GM19395 (cell line): ENCODE results near the gene MKLN1.
"Not testable (repeated sequence)": the region's sequence is repeated elsewhere in the genome, so short reads cannot be mapped to it uniquely, and the experiment has no call there.

ENCODE experiments used
- ATAC-seq: cut with Tn5 transposase; IDR thresholded peaks from one replicate; pipeline ENCODE4 v1.9.1; 2021; ENCODE audit warnings: mild to moderate bottlenecking, moderate library complexity; ENCODE audit not compliant: unreplicated experiment

The MKLN1 gene

GRCh38 chr7:131388126-131388525, 60.5 kb downstream of the MKLN1 start:
- no peak for ATAC-seq

- ATAC-seq = no peak
These were observed 62.6 kb downstream of the MKLN1 start for GRCh38 chr7:131390275-131390674.

DNA sequence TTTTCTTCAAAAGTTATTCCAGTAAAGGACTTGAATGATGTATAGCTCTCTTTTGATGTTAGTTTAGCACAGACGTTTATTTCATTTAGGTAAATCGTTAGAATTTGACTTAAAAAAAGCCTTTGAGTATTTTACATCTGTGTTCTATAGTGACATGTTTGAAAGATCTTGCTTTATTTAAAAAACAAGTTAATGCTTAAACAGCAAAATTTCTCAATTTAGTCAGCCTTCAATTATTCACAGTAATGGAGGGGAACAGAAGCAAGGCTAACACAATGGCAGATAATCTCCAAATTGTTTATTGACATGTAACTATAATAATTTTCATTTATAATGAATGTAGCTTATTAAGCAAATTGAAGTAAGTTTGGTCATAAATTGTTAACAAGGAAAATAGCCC, 63.5 kb downstream of the MKLN1 start:
- ATAC-seq = no peak

- ATAC-seq = no peak
These were observed 73.1 kb downstream of the MKLN1 start for GRCh38 chr7:131400681-131401176.

- no peak for ATAC-seq
These were observed 73.5 kb downstream of the MKLN1 start for GRCh38 chr7:131401194-131401593.

DNA sequence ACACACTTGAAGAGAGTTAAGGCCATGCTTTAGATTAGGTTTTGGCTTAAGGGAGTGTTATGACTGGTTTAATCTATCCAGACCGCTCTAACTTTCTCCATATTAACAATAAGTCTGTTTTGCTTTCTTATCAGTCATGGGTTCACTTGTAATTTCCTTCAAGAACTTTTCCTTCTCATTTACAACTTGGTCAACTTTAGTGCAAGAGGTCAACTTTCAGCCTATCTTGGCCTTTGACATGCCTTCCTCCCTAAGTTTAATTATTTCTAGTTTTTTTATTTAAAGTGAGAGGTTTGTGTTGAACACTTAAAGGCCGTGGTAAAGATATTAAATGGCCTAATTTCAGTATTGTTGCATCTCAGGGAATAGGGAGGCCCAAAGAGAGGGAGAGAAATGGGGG, 75.6 kb downstream of the MKLN1 start:
- no peak for ATAC-seq

DNA sequence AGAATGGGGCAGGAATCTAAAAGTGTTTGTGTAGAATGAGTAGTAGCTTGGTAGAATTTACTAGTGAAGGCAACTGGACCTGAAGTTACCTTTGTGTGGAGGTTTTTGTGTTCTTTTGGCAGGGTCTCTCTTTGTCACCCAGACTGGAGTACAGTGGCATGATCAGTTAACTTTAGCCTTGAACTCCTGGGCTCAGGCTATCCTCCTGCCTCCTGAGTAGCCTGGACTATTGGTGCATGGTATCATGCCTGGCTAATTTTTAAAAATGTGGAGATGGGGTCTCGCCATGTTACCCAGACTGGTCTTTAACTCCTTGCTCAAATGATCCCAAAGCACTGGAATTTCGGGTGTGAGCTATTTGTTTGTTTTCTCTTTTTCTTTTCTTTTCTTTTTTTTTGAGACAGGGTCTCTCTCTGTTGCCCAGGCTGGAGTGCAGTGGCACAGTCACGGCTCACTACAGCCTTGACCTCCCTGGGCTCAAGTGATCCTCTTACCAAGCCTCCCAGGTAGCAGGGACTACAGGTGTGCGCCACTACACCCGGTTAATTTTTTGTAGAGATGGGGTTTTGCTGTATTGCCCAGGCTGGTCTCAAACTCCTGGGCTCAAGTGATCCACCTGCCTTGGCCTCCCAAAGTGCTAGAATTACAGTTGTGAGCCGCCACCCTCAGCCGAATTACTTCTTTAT, 76.7 kb downstream of the MKLN1 start:
- no peak for ATAC-seq

GRCh38 chr7:131409129-131409766, 81.6 kb downstream of the MKLN1 start:
- no peak for ATAC-seq

DNA sequence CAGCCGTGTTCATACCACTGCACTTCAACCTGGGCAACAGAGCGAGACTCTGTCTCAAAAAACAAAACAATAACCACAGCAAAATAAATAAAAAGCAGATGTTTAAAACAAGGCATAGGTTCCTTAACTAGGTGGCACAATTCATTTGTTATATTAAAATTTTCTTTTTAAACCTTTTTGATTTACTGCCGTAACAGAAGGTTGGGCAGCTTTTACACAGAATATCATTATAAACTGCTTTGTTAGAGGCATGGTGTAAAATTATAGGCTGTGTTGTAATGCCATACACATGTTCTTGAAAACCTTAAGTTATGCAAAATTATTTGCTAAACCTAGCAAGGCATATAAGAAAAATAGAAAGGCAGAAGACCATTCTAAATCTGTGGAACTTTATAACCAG, 84.4 kb downstream of the MKLN1 start:
- ATAC-seq = no peak

DNA sequence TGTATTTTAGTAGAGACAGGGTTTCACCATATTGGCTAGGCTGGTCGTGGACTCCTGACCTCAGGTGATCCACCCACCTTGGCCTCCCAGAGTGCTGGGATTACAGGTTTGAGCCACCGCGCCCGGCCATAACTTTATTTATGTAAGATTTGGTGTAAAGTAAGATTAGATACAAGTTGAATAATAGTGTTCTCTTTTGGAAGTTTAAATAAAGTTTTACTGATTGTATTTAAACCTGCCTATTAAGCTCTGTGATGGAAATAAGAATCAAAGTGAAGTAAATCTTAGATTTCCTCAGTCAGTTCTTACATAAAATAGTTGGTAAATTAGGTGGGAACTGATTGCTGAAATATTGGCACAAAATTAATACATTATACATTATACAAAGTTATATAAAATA, 86.0 kb downstream of the MKLN1 start:
- ATAC-seq = no peak

GRCh38 chr7:131424219-131424822, 96.6 kb downstream of the MKLN1 start:
- ATAC-seq = no peak

GRCh38 chr7:131425992-131426391, 98.3 kb downstream of the MKLN1 start:
- ATAC-seq = no peak

DNA sequence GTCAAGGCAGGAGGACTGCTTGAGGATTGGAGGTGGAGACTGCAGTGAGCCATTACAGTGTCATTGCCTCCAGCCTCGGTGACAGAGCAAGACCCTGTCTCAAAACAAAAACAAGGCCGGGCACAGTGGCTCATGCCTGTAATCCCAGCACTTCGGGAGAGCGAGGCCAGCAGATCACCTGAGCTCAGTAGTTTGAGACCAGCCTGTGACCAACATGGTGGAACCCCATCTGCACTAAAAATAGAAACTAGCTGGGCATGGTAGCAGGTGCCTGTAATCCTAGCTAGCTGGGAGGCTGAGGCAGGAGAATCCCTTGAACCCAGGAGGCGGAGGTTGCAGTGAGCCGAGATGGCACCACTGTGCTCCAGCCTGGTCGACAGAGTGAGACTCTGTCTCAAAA, 103.2 kb downstream of the MKLN1 start:
- ATAC-seq = not testable (repeated sequence)

DNA sequence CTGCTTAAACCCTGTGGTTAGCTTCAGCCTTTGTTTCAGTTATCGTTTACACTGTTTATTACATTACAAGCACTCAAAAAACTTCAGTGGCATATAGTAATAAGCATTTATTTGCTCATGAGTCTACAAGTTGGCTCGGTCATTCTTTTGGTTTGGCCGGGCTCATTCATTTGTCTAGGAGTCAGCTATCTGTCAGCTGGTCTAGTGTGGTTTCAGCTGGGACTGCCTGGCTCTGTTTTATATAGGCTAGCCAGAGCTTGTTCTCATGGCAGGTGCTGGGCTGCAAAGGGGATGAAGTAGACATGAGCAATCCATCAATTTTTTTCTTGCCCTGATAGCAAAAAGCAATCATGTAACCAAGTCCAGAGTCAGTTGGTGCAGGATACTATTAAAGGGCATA, 103.6 kb downstream of the MKLN1 start:
- no peak for ATAC-seq

DNA sequence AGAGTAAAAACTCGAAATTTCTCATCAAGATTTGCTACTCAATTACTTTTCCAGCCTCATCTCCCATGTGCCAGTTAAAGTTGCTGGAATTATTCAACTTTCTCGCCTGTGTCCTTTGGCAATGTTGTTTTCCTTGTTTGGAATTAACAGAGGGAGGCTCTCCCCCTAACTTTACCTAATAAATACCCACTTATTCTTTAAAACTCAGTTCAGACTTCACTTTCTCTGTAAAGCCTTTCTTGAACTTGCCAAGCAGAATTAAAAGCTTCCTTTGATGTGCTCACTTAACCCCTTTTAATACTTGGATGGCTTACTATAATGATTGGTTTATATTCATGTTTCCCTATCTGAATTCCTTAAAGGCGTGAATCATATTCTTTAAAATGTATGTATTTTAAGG, 104.1 kb downstream of the MKLN1 start:
- no peak for ATAC-seq

DNA sequence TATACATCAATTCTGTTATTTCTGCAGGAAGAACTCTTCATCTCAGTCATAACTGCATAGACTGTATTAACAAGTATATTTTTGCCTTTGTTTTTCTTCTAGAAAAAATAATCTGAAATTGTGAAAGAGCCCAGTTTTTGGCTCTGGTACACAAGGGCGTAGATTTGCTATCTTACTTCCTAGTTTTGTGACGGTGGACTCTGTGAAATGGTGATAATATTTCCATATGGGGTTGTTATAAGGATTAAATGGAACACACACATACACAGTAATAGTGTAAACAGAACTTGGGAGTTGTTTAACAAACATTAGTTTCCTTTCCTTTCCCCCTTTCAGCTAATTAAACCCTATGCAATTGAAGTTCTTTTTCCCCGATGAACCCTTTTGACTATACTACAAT, 108.7 kb downstream of the MKLN1 start:
- no peak for ATAC-seq

GRCh38 chr7:131438969-131439368, 111.3 kb downstream of the MKLN1 start:
- ATAC-seq = no peak

DNA sequence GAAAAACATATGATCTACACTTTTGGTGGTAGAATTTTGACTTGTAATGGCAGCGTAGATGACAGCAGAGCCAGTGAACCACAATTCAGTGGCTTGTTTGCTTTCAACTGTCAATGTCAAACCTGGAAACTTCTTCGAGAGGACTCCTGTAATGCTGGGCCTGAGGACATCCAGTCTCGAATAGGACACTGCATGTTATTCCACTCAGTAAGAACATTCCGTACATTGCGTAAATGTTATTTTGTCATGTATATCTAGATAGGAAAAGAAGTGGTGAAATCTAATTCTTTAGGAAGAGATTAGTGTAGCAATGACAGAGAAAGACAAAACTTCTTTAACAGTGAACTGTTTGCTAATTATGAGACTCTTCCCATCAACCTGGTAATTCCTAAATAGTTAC, 115.8 kb downstream of the MKLN1 start:
- ATAC-seq = no peak

DNA sequence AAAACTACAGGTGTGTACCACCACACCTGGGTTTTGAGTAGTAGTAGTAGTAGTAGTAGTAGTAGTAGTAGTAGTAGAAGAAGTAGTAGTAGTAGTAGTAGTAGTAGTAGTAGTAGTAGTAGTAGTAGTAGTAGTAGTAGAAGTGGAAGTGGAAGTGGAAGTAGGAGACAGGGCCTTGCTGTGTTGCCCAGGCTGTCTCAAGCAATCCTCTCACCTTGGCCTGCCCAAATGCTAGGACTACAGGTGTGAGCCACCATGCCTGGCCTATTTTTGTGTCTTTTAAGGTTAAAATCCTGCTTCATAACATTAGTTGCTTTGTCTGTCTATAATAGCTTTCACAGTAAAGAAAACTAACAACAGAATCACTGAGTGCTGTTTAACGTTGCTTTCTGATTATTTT, 117.0 kb downstream of the MKLN1 start:
- ATAC-seq = no peak

DNA sequence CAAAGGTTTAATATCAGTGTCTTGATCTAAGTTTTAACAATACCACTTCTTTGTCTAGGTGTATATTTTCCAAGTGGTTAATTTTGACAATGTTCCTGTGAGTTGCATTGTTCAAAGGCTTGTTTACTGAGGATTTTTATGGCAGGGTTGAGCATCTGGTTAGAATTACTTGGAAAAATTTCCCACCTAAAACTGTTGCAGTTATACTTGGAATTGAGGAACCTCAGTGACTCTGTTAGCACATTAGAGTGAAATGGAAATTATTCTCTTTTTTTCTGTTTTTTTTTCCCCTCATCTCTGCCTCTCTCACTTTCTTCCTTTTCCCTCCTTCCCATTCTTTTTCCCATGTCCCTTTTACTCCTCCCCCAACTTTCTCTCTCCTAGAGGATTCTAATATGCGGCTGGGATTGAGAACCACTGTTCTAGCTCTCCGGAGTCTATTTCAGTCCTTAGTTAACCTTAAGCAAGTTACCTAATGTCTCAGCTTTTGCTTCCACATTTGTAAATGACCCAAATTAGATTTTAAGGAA, 121.8 kb downstream of the MKLN1 start:
- no peak for ATAC-seq

DNA sequence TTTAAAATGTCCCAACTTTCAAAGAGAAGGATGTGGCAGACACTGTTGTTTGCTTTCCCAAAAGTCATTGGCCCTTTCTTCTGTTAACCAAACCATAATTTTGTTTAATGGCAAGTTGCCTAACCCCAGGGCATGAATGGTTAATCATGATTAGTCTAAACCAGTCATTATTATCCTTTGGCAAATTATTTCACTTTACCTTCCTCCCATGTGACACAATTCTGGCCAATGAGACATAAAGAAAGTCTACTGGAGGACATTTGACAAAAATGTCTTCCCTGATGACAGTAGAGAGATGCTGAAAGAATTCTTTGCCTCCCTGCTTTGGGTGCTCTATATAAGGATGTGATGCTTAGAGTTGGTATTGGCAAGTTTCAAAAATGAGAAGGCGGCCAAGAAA, 126.8 kb downstream of the MKLN1 start:
- no peak for ATAC-seq

DNA sequence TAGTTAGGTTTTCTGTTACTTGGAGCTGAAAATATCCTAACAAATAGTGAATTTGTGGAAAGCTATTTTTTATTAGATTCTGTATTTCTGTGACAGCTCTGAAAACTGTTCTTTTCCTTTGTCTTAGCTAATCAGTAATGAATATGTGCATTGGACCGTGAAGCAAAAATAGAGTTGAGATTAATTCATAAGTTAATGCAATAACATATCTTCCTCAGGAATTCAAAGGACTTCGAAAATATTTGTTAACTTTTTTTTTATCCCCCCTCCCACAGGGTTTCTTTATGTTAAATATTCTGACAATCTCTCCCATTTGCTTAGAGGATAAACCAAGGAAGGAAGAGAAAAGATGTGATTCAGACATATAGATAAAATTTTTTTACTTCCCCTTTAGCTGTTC, 127.3 kb downstream of the MKLN1 start:
- ATAC-seq = no peak
